Measurements from ENCODE around the gene RNF5. TPM values are rescaled to one million over a fixed set of nuclear protein-coding genes. Genes with fewer than 3 reads are reported as not detected.
"Not testable (repeated sequence)": the region's sequence is repeated elsewhere in the genome, so short reads cannot be mapped to it uniquely, and the experiment has no call there.

RNF5 gene
- total RNA-seq, 3 donors from 2014 or later: 79.0 to 114 (median 85.0) TPM

DNA sequence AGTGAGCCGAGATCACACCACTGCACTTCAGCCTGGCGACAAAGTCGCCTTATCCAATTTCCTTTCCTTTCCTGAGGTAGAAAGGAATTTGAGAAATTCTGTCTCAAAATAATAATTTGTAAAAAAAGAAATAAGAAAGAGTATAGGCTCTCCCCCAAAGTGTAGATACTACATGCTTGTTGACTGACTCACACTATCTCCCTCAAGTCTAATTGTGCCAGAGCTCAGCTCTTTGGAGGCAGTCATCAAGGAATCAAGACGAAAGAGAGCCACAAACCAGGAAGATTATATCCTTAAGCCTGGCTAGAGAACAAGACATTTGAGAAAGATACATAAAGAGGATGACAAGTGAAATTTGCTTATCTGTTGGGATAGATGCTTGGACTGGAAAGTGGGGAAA is 44.4 kb upstream of the RNF5 start:
- H3K4me1 ChIP-seq (ENCODE audit: low read depth): peaks cover 7% of the 10 kb centered on the region
- no peaks in the 10 kb centered on the region for H3K9me3 ChIP-seq
- no peaks in the 10 kb centered on the region for H3K36me3 ChIP-seq (ENCODE audit: low read depth)
- ATAC-seq (no peak), DNase-seq (no peak)
- no peak overlapping the region for H3K4me3 ChIP-seq
- intact Hi-C loops (cut with DNase I, micrococcal nuclease): no loop called here
- TF ChIP-seq, protein P1, sequence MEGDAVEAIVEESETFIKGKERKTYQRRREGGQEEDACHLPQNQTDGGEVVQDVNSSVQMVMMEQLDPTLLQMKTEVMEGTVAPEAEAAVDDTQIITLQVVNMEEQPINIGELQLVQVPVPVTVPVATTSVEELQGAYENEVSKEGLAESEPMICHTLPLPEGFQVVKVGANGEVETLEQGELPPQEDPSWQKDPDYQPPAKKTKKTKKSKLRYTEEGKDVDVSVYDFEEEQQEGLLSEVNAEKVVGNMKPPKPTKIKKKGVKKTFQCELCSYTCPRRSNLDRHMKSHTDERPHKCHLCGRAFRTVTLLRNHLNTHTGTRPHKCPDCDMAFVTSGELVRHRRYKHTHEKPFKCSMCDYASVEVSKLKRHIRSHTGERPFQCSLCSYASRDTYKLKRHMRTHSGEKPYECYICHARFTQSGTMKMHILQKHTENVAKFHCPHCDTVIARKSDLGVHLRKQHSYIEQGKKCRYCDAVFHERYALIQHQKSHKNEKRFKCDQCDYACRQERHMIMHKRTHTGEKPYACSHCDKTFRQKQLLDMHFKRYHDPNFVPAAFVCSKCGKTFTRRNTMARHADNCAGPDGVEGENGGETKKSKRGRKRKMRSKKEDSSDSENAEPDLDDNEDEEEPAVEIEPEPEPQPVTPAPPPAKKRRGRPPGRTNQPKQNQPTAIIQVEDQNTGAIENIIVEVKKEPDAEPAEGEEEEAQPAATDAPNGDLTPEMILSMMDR (IDR thresholded peaks at IDR 0.05): no peak

DNA sequence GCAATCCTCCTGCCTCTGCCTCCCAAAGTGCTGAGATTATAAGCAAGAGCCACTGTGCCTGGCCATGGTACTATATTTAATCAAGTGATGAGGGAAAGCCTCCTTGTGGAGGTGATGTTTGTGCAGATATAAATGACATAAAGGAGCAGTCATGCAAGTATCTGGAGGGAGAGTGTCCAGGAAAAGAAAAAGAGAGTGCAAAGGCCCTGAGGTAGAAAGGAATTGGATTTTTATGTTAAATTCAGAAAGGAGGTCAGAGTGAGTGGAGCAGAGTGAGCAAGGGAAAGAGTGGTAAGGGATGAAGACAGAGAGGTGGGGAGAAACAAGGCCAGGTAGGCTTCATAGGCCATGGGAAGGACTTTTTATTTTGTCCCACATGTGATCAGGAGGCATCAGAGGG is 40.8 kb upstream of the RNF5 start:
- ATAC-seq (no peak), DNase-seq (no peak)
- Histone ChIP-seq H3K36me3 (ENCODE audit: low read depth) (no peaks in the 10 kb centered on the region), H3K4me3 (no peak overlapping the region), H3K4me1 (ENCODE audit: low read depth) (peaks cover 2% of the 10 kb centered on the region), H3K9me3 (no peaks in the 10 kb centered on the region)
- TF ChIP-seq, protein P1 (IDR thresholded peaks at IDR 0.05): no peak
- intact Hi-C loops (cut with DNase I, micrococcal nuclease): no loop called here

DNA sequence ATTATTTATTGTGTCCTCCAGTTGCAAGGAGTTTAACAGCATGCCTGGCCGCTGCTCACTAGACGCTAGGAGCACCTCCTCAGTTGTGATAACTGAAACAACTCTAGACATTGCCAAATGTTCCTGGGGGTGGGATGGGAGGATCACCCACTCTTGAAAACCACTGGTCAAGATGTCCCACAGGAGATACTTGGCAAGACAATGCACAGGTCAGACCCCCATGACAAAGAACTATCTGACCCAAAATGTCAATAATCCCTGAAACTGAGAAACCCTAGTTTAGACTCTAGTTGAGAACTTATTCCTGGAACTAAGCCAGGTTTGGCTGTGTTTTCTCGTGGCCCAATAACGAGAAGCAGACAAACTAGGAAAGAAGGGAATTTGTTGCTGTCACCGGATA is 38.6 kb upstream of the RNF5 start:
- no peaks in the 10 kb centered on the region for H3K36me3 ChIP-seq (ENCODE audit: low read depth)
- intact Hi-C loops (cut with DNase I, micrococcal nuclease): no loop called here
- ATAC-seq (no peak), DNase-seq (no peak)
- no peaks in the 10 kb centered on the region for H3K9me3 ChIP-seq
- H3K4me1 ChIP-seq (ENCODE audit: low read depth): peaks cover 3% of the 10 kb centered on the region
- no peak overlapping the region for H3K4me3 ChIP-seq
- TF ChIP-seq, protein P1 (IDR thresholded peaks at IDR 0.05): no peak

DNA sequence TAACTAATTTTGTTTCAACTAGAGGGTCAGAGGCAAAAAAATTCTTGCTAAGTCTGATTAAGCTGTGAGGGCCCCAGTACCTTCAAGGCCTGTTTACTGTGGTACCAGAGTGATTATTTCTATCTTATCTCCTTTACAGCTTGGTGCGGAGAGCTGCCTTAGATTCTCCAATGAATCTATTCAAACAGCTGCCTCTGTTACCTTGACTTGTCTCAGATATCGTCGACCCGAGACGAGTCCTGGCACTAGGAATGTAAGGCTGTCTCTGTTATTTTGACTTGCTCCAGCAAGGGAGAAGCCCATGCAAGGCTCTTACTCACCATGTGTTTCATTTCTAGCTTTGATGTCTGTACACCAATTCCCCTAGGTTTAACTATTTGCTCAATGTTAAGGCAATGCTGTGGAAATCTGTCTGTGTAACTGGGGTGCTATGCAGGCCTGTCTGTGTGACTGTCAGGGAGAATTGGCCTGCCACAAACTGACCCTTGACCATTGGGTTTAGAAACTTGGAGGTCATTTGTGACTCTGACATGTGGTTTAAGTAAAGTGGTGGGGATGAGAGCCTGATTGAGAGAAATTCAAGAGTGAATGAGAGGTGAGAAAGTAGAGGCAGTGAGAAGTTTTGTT is 37.7 kb upstream of the RNF5 start:
- Histone ChIP-seq H3K4me1 (ENCODE audit: low read depth) (peaks cover 3% of the 10 kb centered on the region), H3K9me3 (no peaks in the 10 kb centered on the region), H3K4me3 (no peak overlapping the region), H3K36me3 (ENCODE audit: low read depth) (no peaks in the 10 kb centered on the region)
- TF ChIP-seq, protein P1 (IDR thresholded peaks at IDR 0.05): no peak
- no peak for DNase-seq
- ATAC-seq: no peak
- intact Hi-C loops (cut with DNase I, micrococcal nuclease): no loop called here

DNA sequence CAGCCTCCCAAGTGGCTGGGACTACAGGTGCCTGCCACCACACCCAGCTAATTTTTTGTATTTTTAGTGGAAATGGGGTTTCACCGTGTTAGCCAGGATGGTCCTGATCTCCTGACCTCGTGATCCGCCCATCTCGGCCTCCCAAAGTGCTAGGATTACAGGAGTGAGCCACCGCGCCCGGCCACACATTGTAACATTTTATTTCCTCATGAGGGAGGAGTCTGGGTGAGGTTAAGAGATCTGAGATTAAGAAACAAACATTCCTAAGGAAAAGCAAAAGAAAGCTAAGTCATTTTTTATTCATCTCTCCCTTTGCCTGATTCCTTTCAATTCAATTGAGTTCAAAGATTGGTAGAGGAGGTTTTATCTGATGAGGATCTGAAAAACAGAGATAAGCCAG is 34.0 kb upstream of the RNF5 start:
- intact Hi-C loops (cut with DNase I, micrococcal nuclease); H3K4me1 ChIP-seq (ENCODE audit: low read depth); H3K36me3 ChIP-seq (ENCODE audit: low read depth); H3K4me3 ChIP-seq; H3K9me3 ChIP-seq: not testable (repeated sequence)
- peak; percentile 80 for ATAC-seq
- DNase-seq: peak; percentile 58 to 73 (median 66)

DNA sequence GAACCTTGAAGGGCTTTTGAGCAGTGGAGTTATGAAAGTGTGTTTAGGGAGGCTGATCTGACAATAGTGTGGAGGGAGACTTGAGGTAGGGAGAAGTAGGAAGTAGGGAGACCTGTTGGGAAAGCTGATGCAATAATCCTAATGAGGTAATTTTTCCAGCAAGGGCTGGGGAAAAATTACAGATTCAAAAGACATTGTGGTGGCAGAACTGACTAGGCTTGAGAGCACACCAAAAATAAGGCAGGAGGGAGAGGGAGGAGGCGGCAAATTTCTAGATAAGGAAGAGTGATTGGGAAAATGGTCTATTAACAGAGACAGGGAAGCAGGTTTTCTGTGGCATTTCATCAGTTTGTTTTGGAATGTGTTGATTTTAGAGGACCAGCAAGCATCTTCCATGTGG is 31.9 kb upstream of the RNF5 start:
- no peaks in the 10 kb centered on the region for H3K9me3 ChIP-seq
- peaks cover 3% of the 10 kb centered on the region for H3K4me1 ChIP-seq (ENCODE audit: low read depth)
- H3K36me3 ChIP-seq (ENCODE audit: low read depth): no peaks in the 10 kb centered on the region
- DNase-seq: no peak
- no peak overlapping the region for H3K4me3 ChIP-seq
- intact Hi-C loops (cut with DNase I, micrococcal nuclease): no loop called here
- ATAC-seq: no peak
- TF ChIP-seq, protein P1 (IDR thresholded peaks at IDR 0.05): no peak
